GM12872 (cell line): ENCODE results near the gene GNA15.

Source experiments
- CTCF ChIP-seq: IDR thresholded peaks from 3 replicates; pipeline ENCODE4 v1.5.1; 2011; ENCODE audit warnings: low read depth, mild to moderate bottlenecking, low read length, moderate library complexity; ENCODE audit not compliant: insufficient read depth

The GNA15 gene

GRCh38 chr19:3186160-3186688 lies 50.4 kb downstream of the GNA15 start:
- no peak for TF ChIP-seq CTCF

- no peak for TF ChIP-seq CTCF
These were observed 51.2 kb downstream of the GNA15 start for GRCh38 chr19:3186891-3187661.

- TF ChIP-seq CTCF = no peak
These were observed 52.1 kb downstream of the GNA15 start for GRCh38 chr19:3187662-3188511.

GRCh38 chr19:3188627-3189596 lies 53.1 kb downstream of the GNA15 start:
- no peak for TF ChIP-seq CTCF

GRCh38 chr19:3189702-3190469 lies 54.1 kb downstream of the GNA15 start:
- no peak for TF ChIP-seq CTCF

GRCh38 chr19:3190470-3190770 lies 54.6 kb downstream of the GNA15 start:
- TF ChIP-seq CTCF = no peak
